Measurements from ENCODE around the gene AHDC1.

The AHDC1 gene

GRCh38 chr1:27644369-27645070 lies 40.6 kb upstream of the AHDC1 start:
- TF ChIP-seq, protein P1, sequence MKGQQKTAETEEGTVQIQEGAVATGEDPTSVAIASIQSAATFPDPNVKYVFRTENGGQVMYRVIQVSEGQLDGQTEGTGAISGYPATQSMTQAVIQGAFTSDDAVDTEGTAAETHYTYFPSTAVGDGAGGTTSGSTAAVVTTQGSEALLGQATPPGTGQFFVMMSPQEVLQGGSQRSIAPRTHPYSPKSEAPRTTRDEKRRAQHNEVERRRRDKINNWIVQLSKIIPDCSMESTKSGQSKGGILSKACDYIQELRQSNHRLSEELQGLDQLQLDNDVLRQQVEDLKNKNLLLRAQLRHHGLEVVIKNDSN (IDR thresholded peaks at IDR 0.05) = no peak
- TF ChIP-seq RAD21 (IDR thresholded peaks at IDR 0.05; ENCODE audit: low read depth) = no peak
- no peak for TF ChIP-seq TCF12 (IDR thresholded peaks at IDR 0.05; ENCODE audit: low read depth)
- no peak for TF ChIP-seq TAF1 (IDR thresholded peaks at IDR 0.05; ENCODE audit: low read depth)
- no peak for TF ChIP-seq CEBPB (IDR thresholded peaks at IDR 0.05)
- TF ChIP-seq, protein P2, sequence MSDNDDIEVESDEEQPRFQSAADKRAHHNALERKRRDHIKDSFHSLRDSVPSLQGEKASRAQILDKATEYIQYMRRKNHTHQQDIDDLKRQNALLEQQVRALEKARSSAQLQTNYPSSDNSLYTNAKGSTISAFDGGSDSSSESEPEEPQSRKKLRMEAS (IDR thresholded peaks at IDR 0.05) = no peak
- TF ChIP-seq EP300 (IDR thresholded peaks at IDR 0.05; ENCODE audit: borderline replicate concordance) = no peak
- TF ChIP-seq TEAD4 (IDR thresholded peaks at IDR 0.05) = no peak
- TF ChIP-seq REST (IDR thresholded peaks at IDR 0.05; ENCODE audit: low read depth) = no peak
- no peak for TF ChIP-seq NFIC (IDR thresholded peaks at IDR 0.05)
- no peak for TF ChIP-seq YY1 (IDR thresholded peaks at IDR 0.05; ENCODE audit: low read depth)
- no peak for TF ChIP-seq ZBTB7A (IDR thresholded peaks at IDR 0.05; ENCODE audit: low read depth)
- TF ChIP-seq EGR1 (IDR thresholded peaks at IDR 0.05) = no peak
- no peak for TF ChIP-seq CREB1 (IDR thresholded peaks at IDR 0.05; ENCODE audit: low read depth)
- no peak for TF ChIP-seq FOXM1 (IDR thresholded peaks at IDR 0.05; ENCODE audit: borderline replicate concordance, low read depth)

DNA sequence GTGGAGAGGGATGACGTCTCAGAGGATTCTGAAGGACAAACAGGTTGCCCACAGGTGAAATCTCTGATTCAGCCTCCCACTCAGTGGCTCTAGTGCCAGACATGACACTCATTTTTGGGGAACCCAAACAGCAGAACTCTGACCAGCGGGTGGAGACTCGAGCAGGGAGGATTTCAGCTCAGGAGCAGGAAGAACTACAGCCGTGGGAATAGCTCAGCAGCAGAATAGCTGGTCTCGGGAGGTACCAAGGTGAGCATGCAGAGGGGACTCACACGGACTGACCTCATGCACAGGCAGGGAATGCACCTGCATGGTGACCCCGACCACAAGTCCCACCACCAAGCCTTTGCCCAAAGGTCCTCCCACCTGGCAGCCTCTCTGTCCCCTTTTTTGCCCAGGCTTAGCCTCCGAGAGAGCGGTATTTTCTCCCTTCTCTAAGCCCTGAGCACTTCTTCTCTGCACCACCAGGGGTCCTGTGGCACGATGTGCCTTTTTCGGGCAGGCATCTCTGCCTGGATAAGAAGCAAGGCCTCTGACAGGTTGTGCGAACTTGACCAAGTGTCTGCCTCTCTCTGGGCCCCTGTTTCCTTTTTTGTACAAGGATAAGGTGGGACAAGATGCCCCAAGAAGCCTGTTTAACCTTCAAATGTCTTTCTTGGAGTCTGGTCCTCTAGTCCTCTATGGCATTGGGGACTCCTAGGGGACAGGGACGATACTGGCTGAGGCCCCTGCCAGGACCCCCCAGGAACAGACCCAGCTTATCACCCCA lies 39.8 kb upstream of the AHDC1 start:
- TF ChIP-seq RAD21 (IDR thresholded peaks at IDR 0.05; ENCODE audit: low read depth) = peak; percentile 58
- TF ChIP-seq TEAD4 (IDR thresholded peaks at IDR 0.05) = no peak
- TF ChIP-seq ZBTB7A (IDR thresholded peaks at IDR 0.05; ENCODE audit: low read depth) = no peak
- no peak for TF ChIP-seq CEBPB (IDR thresholded peaks at IDR 0.05)
- no peak for TF ChIP-seq EGR1 (IDR thresholded peaks at IDR 0.05)
- TF ChIP-seq NFIC (IDR thresholded peaks at IDR 0.05) = no peak

GRCh38 chr1:27638805-27639204 lies 34.9 kb upstream of the AHDC1 start:
- TF ChIP-seq RAD21 (IDR thresholded peaks at IDR 0.05; ENCODE audit: low read depth) (no peak), CREB1 (IDR thresholded peaks at IDR 0.05; ENCODE audit: low read depth) (no peak), EGR1 (IDR thresholded peaks at IDR 0.05) (no peak), REST (IDR thresholded peaks at IDR 0.05; ENCODE audit: low read depth) (no peak), TEAD4 (IDR thresholded peaks at IDR 0.05) (no peak), TCF12 (IDR thresholded peaks at IDR 0.05; ENCODE audit: low read depth) (no peak), YY1 (IDR thresholded peaks at IDR 0.05; ENCODE audit: low read depth) (no peak), NFIC (IDR thresholded peaks at IDR 0.05) (no peak), EP300 (IDR thresholded peaks at IDR 0.05; ENCODE audit: borderline replicate concordance) (no peak), CEBPB (IDR thresholded peaks at IDR 0.05) (no peak), TAF1 (IDR thresholded peaks at IDR 0.05; ENCODE audit: low read depth) (no peak)
- TF ChIP-seq, protein P2 (IDR thresholded peaks at IDR 0.05) = no peak

DNA sequence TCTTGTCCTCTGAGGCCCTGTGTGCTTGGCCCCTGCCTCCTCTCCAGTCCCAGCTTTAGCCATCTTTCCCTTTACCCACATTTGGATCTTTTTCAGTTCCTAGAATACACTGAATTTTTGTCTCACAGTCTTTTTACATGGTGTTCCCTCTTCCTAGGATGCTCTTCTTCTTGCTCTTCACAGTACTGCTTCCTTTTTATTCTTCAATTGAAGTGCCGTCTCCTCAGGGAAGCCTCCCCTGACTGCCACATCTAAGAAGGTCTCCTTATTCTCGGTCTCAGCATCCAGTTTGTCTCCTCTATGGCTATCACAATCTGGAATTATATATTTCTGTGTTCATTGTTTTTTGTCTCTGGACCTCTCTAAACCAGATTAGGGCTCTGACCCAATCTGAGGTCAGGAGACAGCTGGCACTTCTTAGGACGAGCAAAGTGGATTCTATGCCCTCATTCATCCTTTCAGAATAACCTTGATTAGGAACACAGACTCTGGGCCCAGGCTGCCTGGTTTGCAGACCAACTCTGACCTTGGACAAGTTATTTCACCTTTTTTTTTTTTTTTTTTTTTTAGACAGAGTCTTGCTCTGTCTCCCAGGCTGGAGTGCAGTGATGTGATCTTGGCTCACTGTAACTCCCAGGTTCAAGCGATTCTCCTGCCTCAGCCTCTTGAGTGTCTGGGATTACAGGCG lies 34.2 kb upstream of the AHDC1 start:
- TF ChIP-seq, protein P1 (IDR thresholded peaks at IDR 0.05) = no peak
- no peak for TF ChIP-seq CREB1 (IDR thresholded peaks at IDR 0.05; ENCODE audit: low read depth)
- TF ChIP-seq RAD21 (IDR thresholded peaks at IDR 0.05; ENCODE audit: low read depth) = no peak
- no peak for TF ChIP-seq YY1 (IDR thresholded peaks at IDR 0.05; ENCODE audit: low read depth)
- no peak for TF ChIP-seq TEAD4 (IDR thresholded peaks at IDR 0.05)
- TF ChIP-seq REST (IDR thresholded peaks at IDR 0.05; ENCODE audit: low read depth) = no peak
- TF ChIP-seq NFIC (IDR thresholded peaks at IDR 0.05) = no peak
- TF ChIP-seq ZBTB7A (IDR thresholded peaks at IDR 0.05; ENCODE audit: low read depth) = no peak
- no peak for TF ChIP-seq TCF12 (IDR thresholded peaks at IDR 0.05; ENCODE audit: low read depth)
- TF ChIP-seq TAF1 (IDR thresholded peaks at IDR 0.05; ENCODE audit: low read depth) = no peak
- TF ChIP-seq FOXM1 (IDR thresholded peaks at IDR 0.05; ENCODE audit: borderline replicate concordance, low read depth) = no peak
- TF ChIP-seq EP300 (IDR thresholded peaks at IDR 0.05; ENCODE audit: borderline replicate concordance) = no peak
- TF ChIP-seq CEBPB (IDR thresholded peaks at IDR 0.05) = no peak
- no peak for TF ChIP-seq EGR1 (IDR thresholded peaks at IDR 0.05)

Data from Ishikawa (cell line).